Endodermal cell (in vitro differentiated cells): ENCODE results near the gene EML1. TPM values are rescaled to one million over a fixed set of nuclear protein-coding genes. Genes with fewer than 3 reads are reported as not detected.

Experiments
- DNase-seq: peaks from one replicate; pipeline ENCODE4 v3.0.0-alpha.2; 2017
- H3K27ac ChIP-seq: 2 replicates; pipeline ENCODE4 v1.5.1; 2013; ENCODE audit warnings: mild to moderate bottlenecking, low read depth, low read length, moderate library complexity
- H3K27me3 ChIP-seq: 2 replicates; pipeline ENCODE4 v1.6.1; 2013; ENCODE audit warnings: mild to moderate bottlenecking, low read length, moderate library complexity; ENCODE audit not compliant: insufficient read depth, control insufficient read depth, poor library complexity, severe bottlenecking
- H3K36me3 ChIP-seq: 2 replicates; pipeline ENCODE4 v1.7.0; 2013; ENCODE audit warnings: mild to moderate bottlenecking, low read length, moderate library complexity; ENCODE audit not compliant: control insufficient read depth, insufficient read depth
- H3K4me1 ChIP-seq: one replicate; pipeline ENCODE4 v1.7.0; 2013; ENCODE audit warnings: low read length; ENCODE audit not compliant: control insufficient read depth, insufficient read depth
- H3K4me3 ChIP-seq: 2 replicates; pipeline ENCODE4 v1.5.1; 2013; ENCODE audit warnings: mild to moderate bottlenecking, low read length, moderate library complexity
- H3K9ac ChIP-seq: 2 replicates; pipeline ENCODE4 v1.6.1; 2013; ENCODE audit warnings: mild to moderate bottlenecking, low read length, moderate library complexity; ENCODE audit not compliant: poor library complexity, severe bottlenecking; ENCODE audit errors: extremely low read depth
- H3K9me3 ChIP-seq: 2 replicates; pipeline ENCODE4 v1.6.1; 2013; ENCODE audit warnings: mild to moderate bottlenecking, low read length, moderate library complexity; ENCODE audit not compliant: control insufficient read depth
- H3K27ac Mint-ChIP-seq: 2 replicates; pipeline ENCODE4 v1.8.0; 2020; ENCODE audit warnings: mixed read lengths
- H3K27me3 Mint-ChIP-seq: 2 replicates; pipeline ENCODE4 v1.8.0; 2021; ENCODE audit warnings: mild to moderate bottlenecking, mixed read lengths; ENCODE audit not compliant: insufficient read depth
- H3K36me3 Mint-ChIP-seq: 2 replicates; pipeline ENCODE4 v1.8.0; 2020; ENCODE audit warnings: low read depth, mixed read lengths
- H3K4me1 Mint-ChIP-seq: 2 replicates; pipeline ENCODE4 v1.8.0; 2020; ENCODE audit warnings: mixed read lengths
- H3K4me3 Mint-ChIP-seq: 2 replicates; pipeline ENCODE4 v1.8.0; 2020; ENCODE audit warnings: mild to moderate bottlenecking, moderate library complexity, mixed read lengths
- H3K9me3 Mint-ChIP-seq: 2 replicates; pipeline ENCODE4 v1.8.0; 2020; ENCODE audit warnings: mild to moderate bottlenecking, mixed read lengths
- WGBS, 2 experiments: methylation state at CpG; one replicate each; pipeline versions ENCODE4 v1.1.5 to v1.1.7; 2013; ENCODE audit warnings: missing lambda C conversion rate in 2 of 2, mixed read lengths in 1 of 2; ENCODE audit not compliant: insufficient coverage in 1 of 2, insufficient read length in 1 of 2; 5-methylcytosine and 5-hydroxymethylcytosine counted together
- total RNA-seq, 2 donors: library from RNA; stranded (reverse); fragmentation: NEBNext Ultra II Directional in 1 of 2; extraction: Animal tissue kit (Norgen Biotek cat#: 25700) in 1 of 2; gene quantifications; 2 replicates in 1 of 2; 3 replicates in 1 of 2; pipeline ENCODE4 v1.2.1, GENCODE V29; 2021
- TF ChIP-seq, protein P1 (sequence below): fragments of 200-600 bp; sonication (generic); conservative IDR thresholded peaks from 2 replicates; pipeline ENCODE4 v1.5.0; 2021; ENCODE audit warnings: antibody characterized with exemption, mild to moderate bottlenecking

The EML1 gene
- total RNA-seq, 2 donors from 2014 or later = 25.0 to 31.4 TPM

DNA sequence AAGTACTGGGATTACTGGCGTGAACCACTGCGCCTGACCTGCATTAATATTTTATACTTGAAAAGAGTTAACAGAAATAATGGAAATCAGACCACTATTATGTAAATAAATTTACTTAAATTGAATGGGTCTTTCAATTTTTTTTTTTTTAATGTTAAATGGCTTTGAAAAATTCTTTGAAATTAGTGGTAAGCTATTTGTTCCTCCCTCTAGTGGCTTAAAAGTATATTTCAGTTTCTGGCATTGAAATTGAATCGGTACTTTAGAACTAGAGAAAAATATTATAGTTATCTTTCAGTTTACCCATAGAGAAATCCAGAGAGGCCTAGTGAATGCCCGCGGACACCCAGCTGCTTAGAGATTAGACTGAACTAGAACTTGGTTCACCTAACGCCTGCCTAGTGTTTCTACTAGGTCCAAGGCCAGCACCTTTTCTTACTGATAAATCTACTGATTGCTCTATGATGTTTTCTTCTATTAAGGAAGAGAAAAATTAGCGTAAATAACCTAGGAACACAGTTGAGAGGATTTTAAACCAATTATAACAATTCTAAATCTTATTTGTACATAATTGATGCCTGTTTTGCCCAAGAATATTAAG, 106.5 kb downstream of the EML1 start:
- Mint-ChIP-seq H3K4me1 (no peaks in the 10 kb centered on the region), H3K27me3 (no peaks in the 10 kb centered on the region), H3K36me3 (peaks cover 41% of the 10 kb centered on the region), H3K27ac (no peak overlapping the region), H3K4me3 (no peak overlapping the region), H3K9me3 (peaks cover 22% of the 10 kb centered on the region)
- Histone ChIP-seq H3K4me3 (no peak overlapping the region), H3K36me3 (peaks cover 44% of the 10 kb centered on the region), H3K4me1 (no peaks in the 10 kb centered on the region), H3K27ac (no peak overlapping the region), H3K9ac (no peak overlapping the region), H3K9me3 (peaks cover 34% of the 10 kb centered on the region), H3K27me3 (no peaks in the 10 kb centered on the region)
- WGBS, 2 experiments = 97 to 100% methylated on average over 2 to 4 of the region's 7 CpGs
- DNase-seq = no peak
- TF ChIP-seq, protein P1, sequence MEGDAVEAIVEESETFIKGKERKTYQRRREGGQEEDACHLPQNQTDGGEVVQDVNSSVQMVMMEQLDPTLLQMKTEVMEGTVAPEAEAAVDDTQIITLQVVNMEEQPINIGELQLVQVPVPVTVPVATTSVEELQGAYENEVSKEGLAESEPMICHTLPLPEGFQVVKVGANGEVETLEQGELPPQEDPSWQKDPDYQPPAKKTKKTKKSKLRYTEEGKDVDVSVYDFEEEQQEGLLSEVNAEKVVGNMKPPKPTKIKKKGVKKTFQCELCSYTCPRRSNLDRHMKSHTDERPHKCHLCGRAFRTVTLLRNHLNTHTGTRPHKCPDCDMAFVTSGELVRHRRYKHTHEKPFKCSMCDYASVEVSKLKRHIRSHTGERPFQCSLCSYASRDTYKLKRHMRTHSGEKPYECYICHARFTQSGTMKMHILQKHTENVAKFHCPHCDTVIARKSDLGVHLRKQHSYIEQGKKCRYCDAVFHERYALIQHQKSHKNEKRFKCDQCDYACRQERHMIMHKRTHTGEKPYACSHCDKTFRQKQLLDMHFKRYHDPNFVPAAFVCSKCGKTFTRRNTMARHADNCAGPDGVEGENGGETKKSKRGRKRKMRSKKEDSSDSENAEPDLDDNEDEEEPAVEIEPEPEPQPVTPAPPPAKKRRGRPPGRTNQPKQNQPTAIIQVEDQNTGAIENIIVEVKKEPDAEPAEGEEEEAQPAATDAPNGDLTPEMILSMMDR = peak; percentile 85

DNA sequence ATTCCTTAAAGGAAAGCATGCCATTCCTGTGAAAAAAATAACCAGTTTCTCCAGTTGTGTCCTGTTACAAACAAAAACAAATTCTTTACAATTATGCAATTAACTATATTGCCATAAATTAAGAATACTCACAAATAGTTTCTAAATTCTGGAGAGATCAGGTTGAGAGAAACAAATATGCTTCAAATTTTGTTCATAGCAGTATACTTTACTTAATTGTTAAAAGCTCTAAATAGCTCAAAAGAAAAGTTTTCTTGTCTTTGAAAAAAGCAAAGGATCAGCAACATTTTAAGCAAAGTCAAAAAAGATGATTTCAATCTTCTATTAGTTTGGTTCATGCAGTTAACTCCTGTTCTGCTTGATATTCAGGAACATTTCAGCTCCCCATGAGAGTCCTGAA, 109.7 kb downstream of the EML1 start:
- Histone ChIP-seq H3K9me3 (peaks cover 34% of the 10 kb centered on the region), H3K4me3 (peak overlapping the region; percentile 47), H3K27me3 (no peaks in the 10 kb centered on the region), H3K27ac (no peak overlapping the region), H3K4me1 (no peaks in the 10 kb centered on the region), H3K9ac (no peak overlapping the region), H3K36me3 (peaks cover 49% of the 10 kb centered on the region)
- Mint-ChIP-seq H3K9me3 (peaks cover 25% of the 10 kb centered on the region), H3K27me3 (no peaks in the 10 kb centered on the region), H3K4me3 (no peak overlapping the region), H3K27ac (no peak overlapping the region), H3K36me3 (peaks cover 67% of the 10 kb centered on the region), H3K4me1 (no peaks in the 10 kb centered on the region)
- DNase-seq = no peak
- TF ChIP-seq, protein P1 = no peak

DNA sequence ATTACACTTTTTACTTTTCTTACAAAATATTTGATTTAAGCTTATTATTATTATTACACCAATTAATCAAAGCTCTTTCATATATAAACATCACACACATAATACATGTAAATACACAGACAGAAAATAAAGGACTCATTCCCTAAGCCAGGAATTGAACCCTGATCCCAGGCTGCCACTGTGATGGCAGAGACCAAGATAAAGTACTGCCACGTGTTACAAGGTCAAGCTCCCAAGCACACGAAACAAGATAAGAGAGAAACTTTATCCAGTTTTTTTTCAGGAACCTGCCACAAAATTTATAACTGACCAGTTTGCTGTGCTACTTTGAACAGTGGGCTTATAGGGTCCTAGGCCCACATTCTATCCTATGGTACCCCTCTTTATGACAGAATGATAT, 111.3 kb downstream of the EML1 start:
- Mint-ChIP-seq H3K4me3 (no peak overlapping the region), H3K36me3 (peaks cover 67% of the 10 kb centered on the region), H3K9me3 (peaks cover 25% of the 10 kb centered on the region), H3K4me1 (peaks cover 6% of the 10 kb centered on the region), H3K27me3 (no peaks in the 10 kb centered on the region), H3K27ac (no peak overlapping the region)
- peaks cover 34% of the 10 kb centered on the region for H3K9me3 ChIP-seq
- H3K4me1 ChIP-seq = peaks cover 3% of the 10 kb centered on the region
- no peak for DNase-seq
- 91 to 94% methylated on average over 2 of the region's 2 CpGs for WGBS, 2 experiments
- no peak overlapping the region for H3K27ac ChIP-seq
- no peaks in the 10 kb centered on the region for H3K27me3 ChIP-seq
- H3K36me3 ChIP-seq = peaks cover 49% of the 10 kb centered on the region
- H3K4me3 ChIP-seq = no peak overlapping the region
- H3K9ac ChIP-seq = no peak overlapping the region
- TF ChIP-seq, protein P1 = no peak
